ENCODE measurements around the gene RNF19B.

GRCh38 chr1:32949519-32949918 is 15.1 kb downstream of the RNF19B start:
- TF ChIP-seq CTCF (IDR thresholded peaks at IDR 0.05; ENCODE audit: borderline replicate concordance, extremely low read depth, low read length, poor library complexity, severe bottlenecking) (no peak), EZH2 (IDR thresholded peaks at IDR 0.05; ENCODE audit: borderline replicate concordance, low read depth, low read length, severe bottlenecking) (no peak)
